ENCODE measurements around the gene ESF1. TPM values are rescaled to one million over a fixed set of nuclear protein-coding genes. Genes with fewer than 3 reads are reported as not detected.

ESF1 gene, protein sequence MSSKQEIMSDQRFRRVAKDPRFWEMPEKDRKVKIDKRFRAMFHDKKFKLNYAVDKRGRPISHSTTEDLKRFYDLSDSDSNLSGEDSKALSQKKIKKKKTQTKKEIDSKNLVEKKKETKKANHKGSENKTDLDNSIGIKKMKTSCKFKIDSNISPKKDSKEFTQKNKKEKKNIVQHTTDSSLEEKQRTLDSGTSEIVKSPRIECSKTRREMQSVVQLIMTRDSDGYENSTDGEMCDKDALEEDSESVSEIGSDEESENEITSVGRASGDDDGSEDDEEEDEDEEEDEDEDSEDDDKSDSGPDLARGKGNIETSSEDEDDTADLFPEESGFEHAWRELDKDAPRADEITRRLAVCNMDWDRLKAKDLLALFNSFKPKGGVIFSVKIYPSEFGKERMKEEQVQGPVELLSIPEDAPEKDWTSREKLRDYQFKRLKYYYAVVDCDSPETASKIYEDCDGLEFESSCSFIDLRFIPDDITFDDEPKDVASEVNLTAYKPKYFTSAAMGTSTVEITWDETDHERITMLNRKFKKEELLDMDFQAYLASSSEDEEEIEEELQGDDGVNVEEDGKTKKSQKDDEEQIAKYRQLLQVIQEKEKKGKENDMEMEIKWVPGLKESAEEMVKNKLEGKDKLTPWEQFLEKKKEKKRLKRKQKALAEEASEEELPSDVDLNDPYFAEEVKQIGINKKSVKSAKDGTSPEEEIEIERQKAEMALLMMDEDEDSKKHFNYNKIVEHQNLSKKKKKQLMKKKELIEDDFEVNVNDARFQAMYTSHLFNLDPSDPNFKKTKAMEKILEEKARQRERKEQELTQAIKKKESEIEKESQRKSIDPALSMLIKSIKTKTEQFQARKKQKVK
- 8.5 TPM for total RNA-seq
- 1 to 10 TPM; 4.1 to 5.0 (median 4.6) TPM for polyA plus RNA-seq

DNA sequence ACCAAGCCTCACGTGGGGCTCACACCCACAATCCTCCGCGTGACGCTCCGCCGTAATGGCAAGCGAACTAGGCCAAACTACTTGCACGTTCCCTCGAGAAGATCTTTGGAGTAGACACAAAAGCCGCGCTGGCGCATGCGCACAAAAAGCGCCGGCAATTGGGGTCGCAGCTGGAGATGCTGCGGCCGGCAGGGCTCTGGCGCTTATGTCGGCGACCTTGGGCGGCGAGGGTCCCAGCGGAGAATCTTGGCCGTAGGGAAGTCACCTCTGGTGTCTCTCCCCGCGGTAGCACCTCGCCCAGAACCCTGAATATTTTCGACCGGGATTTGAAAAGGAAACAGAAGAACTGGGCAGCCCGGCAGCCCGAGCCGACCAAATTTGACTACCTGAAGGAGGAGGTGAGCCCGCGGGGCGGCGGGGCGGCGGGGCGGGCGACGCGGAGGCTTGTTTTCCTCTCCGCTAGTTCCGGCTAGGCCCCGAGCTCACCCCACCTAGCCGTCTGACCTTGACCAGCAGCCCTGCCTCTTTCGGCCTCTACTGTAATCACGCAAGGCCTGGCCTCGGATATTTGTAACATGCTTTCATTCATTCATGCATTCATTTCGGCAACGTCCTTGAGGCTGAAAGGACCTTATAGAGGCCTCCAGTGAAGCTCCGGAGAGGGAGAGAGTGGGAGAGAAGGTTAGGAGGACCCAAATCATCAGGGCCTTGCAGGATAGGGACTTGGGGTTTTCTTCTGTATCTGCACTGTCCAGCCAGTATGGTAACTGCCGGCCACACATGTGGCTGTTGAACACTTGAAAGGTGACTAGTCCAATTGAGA, at the start of gene ESF1, which contains the start of gene NDUFAF5:
Gene ESF1 (minus strand): TSS at position 27 of the 823 bp plus-strand sequence. CDS start 1,779 bp downstream, outside the sequence.
Gene NDUFAF5 (plus strand): TSS at position 136 of the 823 bp plus-strand sequence. CDS start 41 bp downstream, at position 177.
- Histone ChIP-seq H3K9me3 (ENCODE audit: control insufficient read depth in 2 of 2, low read length in 2 of 2) (no peaks in the 10 kb centered on the region), H3K4me3 (ENCODE audit: low read depth, low read length) (peak within 1 kb of the TSS; percentile 98), H3K27ac (ENCODE audit: insufficient read depth, low read length, poor library complexity, severe bottlenecking) (peak within 1 kb of the TSS; percentile 87), H3K4me1 (ENCODE audit: control insufficient read depth, insufficient read depth, low read length, poor library complexity, severe bottlenecking) (peaks cover 33% of the 10 kb centered on the region), H3K27me3 (ENCODE audit: control insufficient read depth, insufficient read depth, low read length) (no peaks in the 10 kb centered on the region), H3K36me3 (ENCODE audit: control insufficient read depth, insufficient read depth, low read length) (peaks cover 12% of the 10 kb centered on the region)
- DNase-seq, result peak; percentile 88 to 96 (median 92)
- H3K36me3 Mint-ChIP-seq, result peaks cover 37% of the 10 kb centered on the region
- no peaks in the 10 kb centered on the region for H3K27me3 Mint-ChIP-seq
- H3K4me1 Mint-ChIP-seq, result peaks cover 33 to 71% (median 34%) of the 10 kb centered on the region in 4 donors
- H3K27ac Mint-ChIP-seq, result peak within 1 kb of the TSS; percentile 96 to 99 (median 98)
- H3K4me3 Mint-ChIP-seq, result peak within 1 kb of the TSS; percentile 93 to 100 (median 98)
- peak; percentile 99 for ATAC-seq (ENCODE audit: low read depth in 2 of 2)
- H3K9me3 Mint-ChIP-seq, result no peaks in the 10 kb centered on the region

DNA sequence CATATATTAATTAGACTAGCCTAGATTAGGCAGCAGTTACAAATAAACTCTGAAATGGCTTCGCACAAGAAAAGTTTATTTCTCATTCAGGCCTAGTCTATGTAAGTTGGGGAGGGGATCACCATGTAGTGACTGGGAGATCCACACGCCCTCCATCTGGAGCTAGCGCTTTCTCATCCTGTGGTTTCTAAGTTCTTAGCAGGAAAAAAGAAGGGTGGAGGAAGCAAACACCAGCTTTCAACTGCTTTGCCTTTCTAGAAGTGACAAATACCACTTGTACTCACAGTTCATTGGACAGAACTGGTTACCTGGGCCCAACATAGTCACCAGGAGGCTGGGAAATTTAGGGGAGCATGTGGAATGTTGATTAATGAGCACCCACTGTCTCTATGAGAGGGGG, 46.8 kb upstream of the ESF1 start:
- ATAC-seq (ENCODE audit: low read depth in 2 of 2) (no peak), DNase-seq (no peak)
- no peaks in the 10 kb centered on the region for H3K9me3 ChIP-seq (ENCODE audit: control insufficient read depth in 2 of 2, low read length in 2 of 2)
- no peak overlapping the region for H3K4me3 Mint-ChIP-seq
- no peaks in the 10 kb centered on the region for H3K36me3 ChIP-seq (ENCODE audit: control insufficient read depth, insufficient read depth, low read length)
- H3K27ac Mint-ChIP-seq, result no peak overlapping the region
- H3K27me3 Mint-ChIP-seq, result peaks cover 19% of the 10 kb centered on the region
- no peaks in the 10 kb centered on the region for H3K4me1 ChIP-seq (ENCODE audit: control insufficient read depth, insufficient read depth, low read length, poor library complexity, severe bottlenecking)
- H3K9me3 Mint-ChIP-seq, result peaks cover 0 to 4% (median 1%) of the 10 kb centered on the region in 7 donors
- peaks cover 3% of the 10 kb centered on the region for H3K27me3 ChIP-seq (ENCODE audit: control insufficient read depth, insufficient read depth, low read length)
- H3K4me1 Mint-ChIP-seq, result no peaks in the 10 kb centered on the region
- no peak overlapping the region for H3K27ac ChIP-seq (ENCODE audit: insufficient read depth, low read length, poor library complexity, severe bottlenecking)
- H3K36me3 Mint-ChIP-seq, result no peaks in the 10 kb centered on the region
- no peak overlapping the region for H3K4me3 ChIP-seq (ENCODE audit: low read depth, low read length)

DNA sequence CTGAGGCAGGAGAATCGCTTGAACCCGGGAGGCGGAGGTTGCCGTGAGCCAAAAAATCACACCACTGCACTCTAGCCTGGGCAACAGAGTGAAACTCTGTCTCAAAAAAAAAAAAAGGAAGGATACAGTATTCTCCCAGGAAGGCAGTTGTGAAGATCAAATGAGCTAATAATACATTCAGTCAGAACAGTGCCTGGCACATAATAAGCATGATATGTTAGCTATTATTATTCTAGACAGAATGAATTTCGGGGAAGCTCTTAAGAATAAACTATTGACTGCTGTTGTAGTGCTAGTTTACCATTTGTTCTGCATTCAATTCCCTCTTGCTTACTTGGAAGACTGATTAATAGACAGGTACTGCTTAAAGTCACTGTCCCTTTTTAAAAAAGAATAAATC, 40.7 kb upstream of the ESF1 start:
- Histone ChIP-seq H3K27me3 (ENCODE audit: control insufficient read depth, insufficient read depth, low read length) (no peaks in the 10 kb centered on the region), H3K4me3 (ENCODE audit: low read depth, low read length) (no peak overlapping the region), H3K36me3 (ENCODE audit: control insufficient read depth, insufficient read depth, low read length) (no peaks in the 10 kb centered on the region), H3K27ac (ENCODE audit: insufficient read depth, low read length, poor library complexity, severe bottlenecking) (no peak overlapping the region), H3K4me1 (ENCODE audit: control insufficient read depth, insufficient read depth, low read length, poor library complexity, severe bottlenecking) (no peaks in the 10 kb centered on the region), H3K9me3 (ENCODE audit: control insufficient read depth in 2 of 2, low read length in 2 of 2) (no peaks in the 10 kb centered on the region)
- Mint-ChIP-seq H3K4me3 (no peak overlapping the region), H3K4me1 (no peaks in the 10 kb centered on the region), H3K9me3 (peaks cover 0 to 1% (median 0%) of the 10 kb centered on the region in 7 donors), H3K27me3 (peaks cover 9% of the 10 kb centered on the region), H3K36me3 (no peaks in the 10 kb centered on the region), H3K27ac (no peak overlapping the region)
- ATAC-seq (ENCODE audit: low read depth in 2 of 2) (no peak), DNase-seq (no peak)

DNA sequence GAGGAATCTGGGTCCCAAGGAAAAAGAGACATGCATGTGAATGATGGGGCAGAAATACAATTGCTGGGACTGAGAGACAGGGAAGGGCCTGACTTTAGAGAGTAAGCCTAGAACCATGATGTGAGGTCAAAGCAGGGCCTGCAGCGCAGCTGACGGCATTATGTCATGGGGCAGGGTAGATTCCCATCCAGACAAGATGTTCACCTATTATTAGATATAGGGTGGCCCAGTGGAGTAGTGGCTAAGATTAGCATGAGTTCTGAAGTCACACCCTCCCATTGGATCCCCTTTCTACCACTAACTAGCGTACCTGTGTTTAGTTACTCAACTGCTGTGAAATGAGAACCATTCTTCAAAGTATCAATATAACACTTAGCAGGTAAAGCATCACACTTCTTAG, 39.7 kb upstream of the ESF1 start:
- ATAC-seq (ENCODE audit: low read depth in 2 of 2), result no peak
- no peak for DNase-seq
- Mint-ChIP-seq H3K4me3 (no peak overlapping the region), H3K9me3 (peaks cover 0 to under 1% (median 0%) of the 10 kb centered on the region in 7 donors), H3K4me1 (peaks cover 0 to 6% (median 0%) of the 10 kb centered on the region in 4 donors), H3K27me3 (peaks cover 7% of the 10 kb centered on the region), H3K36me3 (no peaks in the 10 kb centered on the region), H3K27ac (peak overlapping the region in 1 of 3 donors; percentile 4)
- H3K36me3 ChIP-seq (ENCODE audit: control insufficient read depth, insufficient read depth, low read length), result no peaks in the 10 kb centered on the region
- no peaks in the 10 kb centered on the region for H3K4me1 ChIP-seq (ENCODE audit: control insufficient read depth, insufficient read depth, low read length, poor library complexity, severe bottlenecking)
- no peaks in the 10 kb centered on the region for H3K27me3 ChIP-seq (ENCODE audit: control insufficient read depth, insufficient read depth, low read length)
- no peak overlapping the region for H3K4me3 ChIP-seq (ENCODE audit: low read depth, low read length)
- no peak overlapping the region for H3K27ac ChIP-seq (ENCODE audit: insufficient read depth, low read length, poor library complexity, severe bottlenecking)
- no peaks in the 10 kb centered on the region for H3K9me3 ChIP-seq (ENCODE audit: control insufficient read depth in 2 of 2, low read length in 2 of 2)

DNA sequence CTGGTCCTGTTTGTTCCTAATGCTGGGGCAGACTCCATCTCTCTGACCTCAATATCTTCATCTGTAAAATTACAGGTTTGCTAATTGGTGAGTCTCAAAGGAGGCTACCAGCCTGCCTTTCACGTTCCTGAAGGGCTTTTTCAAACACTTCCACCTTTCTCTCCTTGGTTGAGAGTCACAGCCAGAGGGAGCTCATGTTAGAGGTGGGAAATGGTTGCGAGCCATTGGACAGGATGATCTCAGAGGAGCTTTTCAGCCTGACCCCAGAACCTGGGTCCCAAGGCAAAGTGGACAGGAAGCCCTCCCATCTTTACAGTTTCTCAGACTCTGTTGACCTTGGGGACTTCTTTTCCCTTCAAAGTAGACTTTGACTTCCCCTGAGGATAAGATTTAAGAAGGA, 37.7 kb upstream of the ESF1 start:
- Mint-ChIP-seq H3K4me3 (no peak overlapping the region), H3K9me3 (no peaks in the 10 kb centered on the region), H3K36me3 (peaks cover 7% of the 10 kb centered on the region), H3K27ac (no peak overlapping the region), H3K4me1 (peaks cover 0 to 6% (median 2%) of the 10 kb centered on the region in 4 donors), H3K27me3 (peaks cover 4% of the 10 kb centered on the region)
- DNase-seq (no peak), ATAC-seq (ENCODE audit: low read depth in 2 of 2) (no peak)
- H3K36me3 ChIP-seq (ENCODE audit: control insufficient read depth, insufficient read depth, low read length), result peaks cover 11% of the 10 kb centered on the region
- no peaks in the 10 kb centered on the region for H3K27me3 ChIP-seq (ENCODE audit: control insufficient read depth, insufficient read depth, low read length)
- no peaks in the 10 kb centered on the region for H3K4me1 ChIP-seq (ENCODE audit: control insufficient read depth, insufficient read depth, low read length, poor library complexity, severe bottlenecking)
- H3K27ac ChIP-seq (ENCODE audit: insufficient read depth, low read length, poor library complexity, severe bottlenecking), result no peak overlapping the region
- H3K4me3 ChIP-seq (ENCODE audit: low read depth, low read length), result no peak overlapping the region
- no peaks in the 10 kb centered on the region for H3K9me3 ChIP-seq (ENCODE audit: control insufficient read depth in 2 of 2, low read length in 2 of 2)

DNA sequence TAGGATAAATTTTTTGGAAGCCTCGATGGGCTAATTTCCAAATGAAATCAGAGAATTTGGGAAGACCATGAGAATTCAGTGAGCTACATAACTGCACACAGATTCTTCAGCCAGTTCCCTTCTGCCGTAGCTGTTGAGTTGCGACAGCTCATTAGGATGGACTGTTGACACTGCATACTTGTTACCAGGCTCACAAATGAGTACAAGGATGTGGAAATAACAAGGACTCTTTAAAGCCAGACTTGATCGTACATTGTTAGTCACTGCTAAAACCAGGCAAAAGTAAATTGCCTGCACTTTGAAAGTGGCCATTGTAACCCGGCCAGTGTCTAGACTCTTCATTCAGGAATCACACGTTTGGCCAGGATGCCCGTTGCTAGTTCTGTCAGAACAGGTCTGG, 37.2 kb upstream of the ESF1 start:
- Mint-ChIP-seq H3K36me3 (peaks cover 9% of the 10 kb centered on the region), H3K27ac (no peak overlapping the region), H3K4me3 (no peak overlapping the region), H3K27me3 (peaks cover 4% of the 10 kb centered on the region), H3K4me1 (peaks cover 0 to 7% (median 3%) of the 10 kb centered on the region in 4 donors), H3K9me3 (no peaks in the 10 kb centered on the region)
- H3K27ac ChIP-seq (ENCODE audit: insufficient read depth, low read length, poor library complexity, severe bottlenecking), result no peak overlapping the region
- no peaks in the 10 kb centered on the region for H3K27me3 ChIP-seq (ENCODE audit: control insufficient read depth, insufficient read depth, low read length)
- no peaks in the 10 kb centered on the region for H3K9me3 ChIP-seq (ENCODE audit: control insufficient read depth in 2 of 2, low read length in 2 of 2)
- H3K36me3 ChIP-seq (ENCODE audit: control insufficient read depth, insufficient read depth, low read length), result peaks cover 17% of the 10 kb centered on the region
- DNase-seq (no peak), ATAC-seq (ENCODE audit: low read depth in 2 of 2) (no peak)
- H3K4me3 ChIP-seq (ENCODE audit: low read depth, low read length), result no peak overlapping the region
- no peaks in the 10 kb centered on the region for H3K4me1 ChIP-seq (ENCODE audit: control insufficient read depth, insufficient read depth, low read length, poor library complexity, severe bottlenecking)
